Measurements from ENCODE around the gene MXRA8.
"Not testable (repeated sequence)": the region's sequence is repeated elsewhere in the genome, so short reads cannot be mapped to it uniquely, and the experiment has no call there.

The MXRA8 gene

DNA sequence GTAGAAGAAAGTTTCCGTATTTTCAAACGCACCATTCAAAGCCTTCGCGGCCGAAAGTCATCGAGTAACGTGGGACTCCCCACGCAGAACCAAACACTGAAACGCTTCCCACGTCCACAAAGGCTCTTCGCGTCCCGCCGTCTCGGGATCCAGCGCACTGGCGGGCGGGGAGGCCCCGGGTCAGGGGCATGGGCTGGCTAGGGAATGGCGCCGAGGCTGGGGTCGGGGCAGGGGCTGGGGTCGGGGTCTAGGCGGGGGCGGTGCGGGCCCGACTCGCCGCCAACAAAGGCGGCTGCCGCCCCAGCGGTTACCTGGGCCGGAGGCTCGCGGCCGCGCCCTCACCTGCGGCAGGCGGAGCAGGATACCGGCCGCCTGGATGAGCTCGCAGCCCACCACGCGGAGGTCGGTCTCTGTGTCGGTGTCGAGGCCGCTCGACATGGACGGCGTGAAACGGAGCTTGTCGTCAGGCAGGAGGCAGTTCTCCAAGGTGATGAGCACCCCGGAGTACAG, 40.4 kb upstream of the MXRA8 start:
- peak overlapping the region; percentile 90 for H3K27ac Mint-ChIP-seq
- peaks cover 5% of the 10 kb centered on the region for H3K36me3 Mint-ChIP-seq
- peak overlapping the region; percentile 96 for H3K4me3 Mint-ChIP-seq
- no peaks in the 10 kb centered on the region for H3K9me3 Mint-ChIP-seq (ENCODE audit: low read depth)
- H3K27me3 Mint-ChIP-seq: no peaks in the 10 kb centered on the region
- peaks cover 47% of the 10 kb centered on the region for H3K4me1 Mint-ChIP-seq (ENCODE audit: low read depth)

DNA sequence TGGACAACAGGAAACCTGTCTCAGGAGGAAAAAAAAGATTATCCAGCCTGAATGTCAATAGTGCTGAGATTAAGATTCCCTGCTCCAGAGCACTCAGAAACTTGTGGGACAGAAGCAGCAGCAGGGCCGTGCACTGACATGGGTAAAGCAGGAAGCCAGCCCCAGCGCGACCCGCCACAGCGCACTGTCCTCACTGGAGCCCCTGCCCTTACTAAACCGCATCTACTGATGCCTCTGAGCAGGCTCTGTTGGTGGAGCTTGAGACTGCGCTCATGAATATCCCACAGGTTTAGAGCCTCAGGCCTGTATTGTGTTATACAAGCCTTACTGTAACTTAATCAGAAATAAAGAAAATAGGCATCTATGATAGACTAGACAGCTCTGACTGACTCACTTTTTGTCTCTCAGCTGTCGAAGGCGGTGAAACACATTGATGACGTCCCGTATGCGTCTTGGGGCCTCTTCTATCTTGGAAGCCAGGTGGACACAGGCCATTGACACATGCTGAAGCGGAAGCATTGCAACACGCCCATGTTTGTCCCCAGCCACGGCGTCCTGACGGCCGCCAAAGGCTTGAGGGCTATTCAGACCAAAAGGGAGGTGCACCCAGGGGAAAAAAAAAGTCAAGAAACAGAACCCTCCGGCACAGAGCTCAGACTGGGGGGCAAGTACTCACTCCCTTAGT, 39.6 kb upstream of the MXRA8 start:
- peak overlapping the region; percentile 90 for H3K27ac Mint-ChIP-seq
- no peaks in the 10 kb centered on the region for H3K36me3 Mint-ChIP-seq

GRCh38 chr1:1395166-1395565, 36.8 kb upstream of the MXRA8 start:
- Mint-ChIP-seq H3K36me3 (peaks cover 3% of the 10 kb centered on the region), H3K9me3 (ENCODE audit: low read depth) (no peaks in the 10 kb centered on the region), H3K27ac (peak overlapping the region; percentile 42), H3K27me3 (no peaks in the 10 kb centered on the region), H3K4me3 (peak overlapping the region; percentile 44), H3K4me1 (ENCODE audit: low read depth) (peaks cover 26% of the 10 kb centered on the region)

More for the DNA sequence above, 39.6 kb upstream of the MXRA8 start:
- Mint-ChIP-seq H3K4me3 (peak overlapping the region; percentile 96), H3K27me3 (no peaks in the 10 kb centered on the region), H3K9me3 (ENCODE audit: low read depth) (no peaks in the 10 kb centered on the region), H3K4me1 (ENCODE audit: low read depth) (peaks cover 42% of the 10 kb centered on the region)

DNA sequence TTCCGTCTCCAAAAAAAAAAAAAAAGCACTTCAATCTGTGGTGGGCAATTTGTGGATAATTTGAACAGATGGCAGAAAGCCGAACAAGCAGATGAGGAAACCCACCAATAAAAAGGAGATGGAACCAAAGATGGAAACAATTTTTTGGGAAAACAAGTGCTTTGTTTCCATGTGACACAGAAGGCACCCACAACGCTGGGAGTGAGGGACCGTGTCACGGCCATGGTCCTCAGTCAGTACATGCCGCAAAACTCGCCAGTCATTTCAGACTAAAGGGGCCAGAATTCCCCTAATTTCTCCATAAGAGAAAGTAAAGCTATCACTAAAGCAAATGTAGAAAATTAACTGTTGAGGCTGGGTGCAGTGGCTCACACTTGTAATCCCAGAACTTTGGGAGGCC, 35.8 kb upstream of the MXRA8 start:
- no peak overlapping the region for H3K4me3 Mint-ChIP-seq
- no peak overlapping the region for H3K27ac Mint-ChIP-seq
- H3K9me3 Mint-ChIP-seq (ENCODE audit: low read depth): no peaks in the 10 kb centered on the region
- peaks cover 3% of the 10 kb centered on the region for H3K36me3 Mint-ChIP-seq
- H3K4me1 Mint-ChIP-seq (ENCODE audit: low read depth): peaks cover 22% of the 10 kb centered on the region
- no peaks in the 10 kb centered on the region for H3K27me3 Mint-ChIP-seq

GRCh38 chr1:1393428-1393827, 35.1 kb upstream of the MXRA8 start:
- H3K27me3 Mint-ChIP-seq: no peaks in the 10 kb centered on the region
- H3K4me1 Mint-ChIP-seq (ENCODE audit: low read depth): peaks cover 22% of the 10 kb centered on the region
- no peak overlapping the region for H3K4me3 Mint-ChIP-seq
- peaks cover 3% of the 10 kb centered on the region for H3K36me3 Mint-ChIP-seq
- peak overlapping the region; percentile 34 for H3K27ac Mint-ChIP-seq
- no peaks in the 10 kb centered on the region for H3K9me3 Mint-ChIP-seq (ENCODE audit: low read depth)

DNA sequence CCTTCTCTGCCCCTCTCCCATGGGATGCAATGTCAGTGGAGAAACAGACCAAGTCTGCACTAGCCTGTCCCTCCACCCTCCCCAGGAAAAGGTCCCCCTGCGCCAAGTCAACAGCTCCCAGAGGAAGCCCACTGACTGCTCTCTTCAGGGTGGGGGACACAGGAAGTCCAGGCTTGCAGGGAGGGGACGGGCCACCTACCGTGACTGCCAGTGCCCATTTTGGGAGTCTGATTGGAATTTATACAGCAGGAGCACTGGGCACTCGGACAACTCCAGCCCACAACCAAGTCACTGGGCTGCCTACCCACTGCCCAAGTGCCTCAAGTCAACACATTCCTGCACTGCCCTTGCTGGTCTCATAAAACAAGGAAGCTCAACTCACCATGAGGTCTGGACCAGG, 34.7 kb upstream of the MXRA8 start:
- peaks cover 18% of the 10 kb centered on the region for H3K4me1 Mint-ChIP-seq (ENCODE audit: low read depth)
- peak overlapping the region; percentile 34 for H3K27ac Mint-ChIP-seq
- peaks cover 3% of the 10 kb centered on the region for H3K36me3 Mint-ChIP-seq
- H3K4me3 Mint-ChIP-seq: no peak overlapping the region
- no peaks in the 10 kb centered on the region for H3K9me3 Mint-ChIP-seq (ENCODE audit: low read depth)
- H3K27me3 Mint-ChIP-seq: no peaks in the 10 kb centered on the region

- H3K4me3 Mint-ChIP-seq: no peak overlapping the region
- peaks cover 13% of the 10 kb centered on the region for H3K4me1 Mint-ChIP-seq (ENCODE audit: low read depth)
- peak overlapping the region; percentile 54 for H3K27ac Mint-ChIP-seq
- peaks cover 6% of the 10 kb centered on the region for H3K36me3 Mint-ChIP-seq
- no peaks in the 10 kb centered on the region for H3K9me3 Mint-ChIP-seq (ENCODE audit: low read depth)
- no peaks in the 10 kb centered on the region for H3K27me3 Mint-ChIP-seq
Measured at GRCh38 chr1:1391225-1391624, 32.9 kb upstream of the MXRA8 start.

GRCh38 chr1:1390675-1391074, 32.3 kb upstream of the MXRA8 start:
- Mint-ChIP-seq H3K27me3 (no peaks in the 10 kb centered on the region), H3K9me3 (ENCODE audit: low read depth) (no peaks in the 10 kb centered on the region), H3K4me3 (no peak overlapping the region), H3K4me1 (ENCODE audit: low read depth) (peaks cover 12% of the 10 kb centered on the region), H3K27ac (no peak overlapping the region), H3K36me3 (peaks cover 6% of the 10 kb centered on the region)

DNA sequence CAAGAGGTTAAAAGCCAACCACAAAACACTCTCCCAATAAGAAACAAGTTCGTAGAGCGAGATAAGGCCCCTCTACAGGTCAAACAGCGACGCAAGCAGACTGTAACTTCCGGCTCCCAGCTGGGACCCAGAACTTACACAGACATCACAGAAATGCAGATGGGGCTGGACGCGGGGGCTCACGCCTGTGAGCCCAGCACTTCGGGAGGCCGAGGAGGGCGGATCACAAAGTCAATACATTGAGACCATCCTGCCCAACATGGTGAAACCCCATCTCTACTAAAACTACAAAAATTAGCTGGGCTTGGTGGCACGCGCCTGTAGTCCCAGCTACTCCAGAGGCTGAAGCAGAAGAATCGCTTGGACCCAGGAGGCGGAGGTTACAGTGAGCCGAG, 29.7 kb upstream of the MXRA8 start:
- Mint-ChIP-seq H3K9me3 (ENCODE audit: low read depth) (no peaks in the 10 kb centered on the region), H3K27me3 (no peaks in the 10 kb centered on the region), H3K4me3 (no peak overlapping the region), H3K4me1 (ENCODE audit: low read depth) (peaks cover 2% of the 10 kb centered on the region), H3K36me3 (peaks cover 6% of the 10 kb centered on the region), H3K27ac (no peak overlapping the region)

DNA sequence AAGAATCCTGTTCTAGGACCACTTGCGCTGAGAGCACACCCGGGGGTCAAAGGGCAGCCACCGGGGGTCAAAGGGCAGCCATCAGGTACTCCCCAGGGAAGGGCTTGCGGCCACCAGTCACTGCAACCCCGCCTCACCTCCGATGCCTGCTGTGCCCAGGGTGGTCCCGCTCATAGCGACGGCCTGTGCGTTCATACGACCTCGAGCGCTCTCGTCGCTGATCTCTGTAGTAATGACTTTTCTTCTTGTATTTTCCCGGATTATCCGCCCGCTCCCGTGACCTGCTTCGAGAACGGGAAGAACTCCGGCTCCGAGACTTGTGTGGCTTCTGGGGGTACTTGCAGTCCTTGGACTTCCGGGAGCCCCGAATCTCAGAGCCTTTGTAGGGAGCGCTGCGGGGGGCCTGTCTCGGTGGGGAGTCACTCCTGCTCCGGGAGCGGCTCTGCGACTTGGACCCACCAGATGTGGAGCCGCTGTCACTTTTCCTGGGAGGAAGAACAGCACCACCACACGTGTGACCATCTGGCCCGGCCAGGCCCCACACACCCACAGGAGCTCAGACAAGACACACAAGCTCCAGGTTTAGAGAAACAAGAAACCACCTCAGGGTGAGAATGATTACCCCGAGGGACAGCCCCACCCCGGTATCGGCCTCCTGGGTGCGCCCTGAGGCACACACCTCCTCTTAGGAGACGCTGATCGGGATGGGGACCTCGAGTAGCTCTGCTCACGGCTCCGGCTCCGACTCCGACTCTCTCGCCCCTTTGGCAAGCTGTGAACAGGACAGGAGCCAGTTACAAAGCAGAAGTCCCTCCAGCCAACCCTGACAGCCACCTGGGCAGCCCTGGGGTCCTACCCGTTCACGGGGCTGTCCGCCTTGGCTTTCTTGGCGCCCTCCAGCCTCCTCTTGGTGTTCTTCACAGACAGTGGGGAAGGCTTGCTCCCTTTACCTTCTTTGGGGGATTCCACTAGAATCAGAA, 29.0 kb upstream of the MXRA8 start:
- Mint-ChIP-seq H3K4me1 (ENCODE audit: low read depth) (peaks cover 3% of the 10 kb centered on the region), H3K27me3 (no peaks in the 10 kb centered on the region), H3K9me3 (ENCODE audit: low read depth) (no peaks in the 10 kb centered on the region), H3K27ac (no peak overlapping the region), H3K36me3 (peaks cover 5% of the 10 kb centered on the region), H3K4me3 (no peak overlapping the region)

GRCh38 chr1:1385931-1386330, 27.6 kb upstream of the MXRA8 start:
- Mint-ChIP-seq H3K36me3 (peaks cover 4% of the 10 kb centered on the region), H3K4me1 (ENCODE audit: low read depth) (peaks cover 2% of the 10 kb centered on the region), H3K9me3 (ENCODE audit: low read depth) (no peaks in the 10 kb centered on the region), H3K4me3 (no peak overlapping the region), H3K27me3 (no peaks in the 10 kb centered on the region), H3K27ac (no peak overlapping the region)

DNA sequence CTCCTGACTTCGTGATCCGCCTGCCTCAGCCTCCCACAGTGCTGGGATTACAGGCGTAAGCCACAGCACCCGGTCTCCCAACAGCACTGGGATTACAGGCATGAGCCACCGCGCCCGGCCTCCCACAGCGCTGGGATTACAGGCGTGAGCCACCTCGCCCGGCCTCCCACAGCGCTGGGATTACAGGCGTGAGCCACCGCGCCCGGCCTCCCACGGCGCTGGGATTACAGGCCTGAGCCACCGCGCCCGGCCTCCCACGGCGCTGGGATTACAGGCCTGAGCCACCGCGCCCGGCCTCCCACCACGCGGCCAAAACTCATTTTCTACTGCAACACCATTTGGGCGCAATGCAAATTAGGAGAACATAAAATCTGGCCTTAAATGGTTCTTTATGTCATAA, 27.0 kb upstream of the MXRA8 start:
- H3K27me3 Mint-ChIP-seq; H3K36me3 Mint-ChIP-seq; H3K9me3 Mint-ChIP-seq (ENCODE audit: low read depth); H3K4me3 Mint-ChIP-seq; H3K4me1 Mint-ChIP-seq (ENCODE audit: low read depth); H3K27ac Mint-ChIP-seq: not testable (repeated sequence)

DNA sequence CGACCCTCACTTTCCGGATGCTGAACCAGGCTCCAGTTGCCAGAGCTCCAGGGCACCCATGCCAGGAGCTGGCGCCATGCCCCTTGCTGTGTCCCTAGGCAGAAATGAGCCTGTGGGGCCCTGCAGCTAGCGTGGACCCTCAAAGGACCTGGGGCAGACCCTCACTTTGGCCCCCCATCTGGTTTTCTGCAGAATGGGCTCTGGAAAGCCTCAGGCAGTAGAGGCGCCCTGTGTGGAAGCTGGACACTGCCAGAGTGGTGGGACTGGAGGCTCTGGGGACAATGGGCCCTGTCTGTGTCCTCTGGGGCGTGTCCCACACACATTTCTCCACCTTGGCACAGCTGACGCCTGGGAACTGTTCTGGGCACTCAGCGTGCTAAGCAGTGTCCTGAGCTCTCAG, 22.9 kb upstream of the MXRA8 start:
- Mint-ChIP-seq H3K27me3 (no peaks in the 10 kb centered on the region), H3K4me1 (ENCODE audit: low read depth) (peaks cover 2% of the 10 kb centered on the region), H3K4me3 (no peak overlapping the region), H3K9me3 (ENCODE audit: low read depth) (no peaks in the 10 kb centered on the region), H3K36me3 (no peaks in the 10 kb centered on the region), H3K27ac (no peak overlapping the region)

- H3K36me3 Mint-ChIP-seq: no peaks in the 10 kb centered on the region
- no peaks in the 10 kb centered on the region for H3K27me3 Mint-ChIP-seq
- no peaks in the 10 kb centered on the region for H3K9me3 Mint-ChIP-seq (ENCODE audit: low read depth)
- H3K27ac Mint-ChIP-seq: no peak overlapping the region
- H3K4me1 Mint-ChIP-seq (ENCODE audit: low read depth): peaks cover 2% of the 10 kb centered on the region
- no peak overlapping the region for H3K4me3 Mint-ChIP-seq
Measured at GRCh38 chr1:1380860-1381259, 22.5 kb upstream of the MXRA8 start.

- Mint-ChIP-seq H3K9me3 (ENCODE audit: low read depth) (no peaks in the 10 kb centered on the region), H3K4me3 (no peak overlapping the region), H3K4me1 (ENCODE audit: low read depth) (peaks cover 7% of the 10 kb centered on the region), H3K36me3 (no peaks in the 10 kb centered on the region), H3K27ac (no peak overlapping the region), H3K27me3 (no peaks in the 10 kb centered on the region)
Measured at GRCh38 chr1:1377540-1378205, 19.3 kb upstream of the MXRA8 start.

Data from activated naive CD8-positive, alpha-beta T cell (primary cell).